MCF 10A (cell line): ENCODE results near the gene LRRC7. TPM values are rescaled to one million over a fixed set of nuclear protein-coding genes. Genes with fewer than 3 reads are reported as not detected.
"Not testable (repeated sequence)": the region's sequence is repeated elsewhere in the genome, so short reads cannot be mapped to it uniquely, and the experiment has no call there.

ENCODE experiments used
- BruUV-seq: library from RNA; stranded (reverse); fragments of 400-500 nt; replicated peaks from 2 replicates; lab custom pipeline; 2021; lab: Mats Ljungman, UMichigan
- CTCF ChIA-PET: fragments of 300-600 bp; sonication (Branson Sonifier 250); formaldehyde crosslinking; extraction: SDS; loops from one replicate; lab custom pipeline; 2021; ENCODE audit warnings: antibody characterized with exemption, inconsistent platforms; lab: Yijun Ruan, JAX
- POLR2A ChIA-PET: fragments of 300-600, 350-650 bp; sonication (Branson Sonifier 250); formaldehyde crosslinking; extraction: SDS; loops from one replicate; lab custom pipeline; 2020; ENCODE audit warnings: antibody characterized with exemption, inconsistent platforms; lab: Yijun Ruan, JAX
- DNase-seq: peaks from one replicate; pipeline ENCODE4 v3.0.0-alpha.2; 2018; ENCODE audit not compliant: unreplicated experiment
- H3K27ac Mint-ChIP-seq: one replicate; pipeline ENCODE4 v1.8.0; 2022; ENCODE audit warnings: mild to moderate bottlenecking, low read depth, mixed read lengths; ENCODE audit not compliant: unreplicated experiment
- H3K27me3 Mint-ChIP-seq: one replicate; pipeline ENCODE4 v1.8.0; 2022; ENCODE audit warnings: mixed read lengths; ENCODE audit not compliant: insufficient read depth, unreplicated experiment
- H3K36me3 Mint-ChIP-seq: one replicate; pipeline ENCODE4 v1.8.0; 2022; ENCODE audit warnings: mild to moderate bottlenecking, moderate library complexity, mixed read lengths; ENCODE audit not compliant: insufficient read depth, unreplicated experiment
- H3K4me1 Mint-ChIP-seq: one replicate; pipeline ENCODE4 v1.8.0; 2022; ENCODE audit warnings: mixed read lengths; ENCODE audit not compliant: insufficient read depth, unreplicated experiment
- H3K4me3 Mint-ChIP-seq: one replicate; pipeline ENCODE4 v1.8.0; 2022; ENCODE audit warnings: mild to moderate bottlenecking, moderate library complexity, mixed read lengths; ENCODE audit not compliant: unreplicated experiment
- H3K9me3 Mint-ChIP-seq: one replicate; pipeline ENCODE4 v1.8.0; 2022; ENCODE audit warnings: mixed read lengths; ENCODE audit not compliant: unreplicated experiment
- intact Hi-C: fragments of 100-400 bp; cut with micrococcal nuclease; formaldehyde crosslinking; loops from 2 replicates; pipeline ENCODE4 v1.14.1; 2022
- total RNA-seq: library from RNA; stranded (reverse); gene quantifications from 2 replicates; pipeline ENCODE4 v1.2.3, GENCODE V29; 2022
- TF ChIP-seq, protein P1 (sequence below): fragments of 200-600 bp; IDR thresholded peaks from one replicate; pipeline ENCODE4 v1.8.0; 2022; ENCODE audit warnings: antibody characterized with exemption, mild to moderate bottlenecking; ENCODE audit not compliant: unreplicated experiment

LRRC7 gene
- total RNA-seq, 1 experiment from 2014 or later, result not detected

DNA sequence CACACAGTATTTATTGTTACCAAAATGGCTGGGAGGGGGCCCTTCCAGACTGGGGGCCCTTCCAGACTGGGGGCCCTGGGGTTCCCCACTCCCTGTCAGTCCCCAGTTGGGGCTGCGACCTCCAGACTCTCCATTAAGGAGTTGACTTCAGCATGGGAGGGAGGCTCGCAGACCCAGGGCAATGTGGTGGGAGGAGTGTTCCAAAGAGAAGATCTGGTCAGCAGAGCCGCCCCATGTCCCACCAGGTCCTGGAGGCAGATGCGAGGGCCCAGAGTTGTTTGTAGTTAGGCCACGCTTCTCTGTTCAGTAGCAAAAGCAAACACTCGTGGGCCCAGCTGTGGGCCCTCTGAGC lies 352.2 kb downstream of the LRRC7 start:
- ChIA-PET POLR2A (interaction anchor here (0.6 kb wide), 1 partner anchor 162 kb away, joined by 3 read pairs; no protein-coding TSS in a partner anchor), CTCF (interaction anchor here (0.9 kb wide), 1 partner anchor 26 kb away, joined by 3 read pairs; no protein-coding TSS in a partner anchor)
- Mint-ChIP-seq H3K36me3 (no peaks in the 10 kb centered on the region), H3K4me3 (no peak overlapping the region), H3K27ac (no peak overlapping the region), H3K4me1 (no peaks in the 10 kb centered on the region), H3K27me3 (no peaks in the 10 kb centered on the region), H3K9me3 (peaks cover 7% of the 10 kb centered on the region)
- intact Hi-C loops, result no loop called here
- TF ChIP-seq, protein P1, sequence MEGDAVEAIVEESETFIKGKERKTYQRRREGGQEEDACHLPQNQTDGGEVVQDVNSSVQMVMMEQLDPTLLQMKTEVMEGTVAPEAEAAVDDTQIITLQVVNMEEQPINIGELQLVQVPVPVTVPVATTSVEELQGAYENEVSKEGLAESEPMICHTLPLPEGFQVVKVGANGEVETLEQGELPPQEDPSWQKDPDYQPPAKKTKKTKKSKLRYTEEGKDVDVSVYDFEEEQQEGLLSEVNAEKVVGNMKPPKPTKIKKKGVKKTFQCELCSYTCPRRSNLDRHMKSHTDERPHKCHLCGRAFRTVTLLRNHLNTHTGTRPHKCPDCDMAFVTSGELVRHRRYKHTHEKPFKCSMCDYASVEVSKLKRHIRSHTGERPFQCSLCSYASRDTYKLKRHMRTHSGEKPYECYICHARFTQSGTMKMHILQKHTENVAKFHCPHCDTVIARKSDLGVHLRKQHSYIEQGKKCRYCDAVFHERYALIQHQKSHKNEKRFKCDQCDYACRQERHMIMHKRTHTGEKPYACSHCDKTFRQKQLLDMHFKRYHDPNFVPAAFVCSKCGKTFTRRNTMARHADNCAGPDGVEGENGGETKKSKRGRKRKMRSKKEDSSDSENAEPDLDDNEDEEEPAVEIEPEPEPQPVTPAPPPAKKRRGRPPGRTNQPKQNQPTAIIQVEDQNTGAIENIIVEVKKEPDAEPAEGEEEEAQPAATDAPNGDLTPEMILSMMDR, result no peak
- no peak for DNase-seq
- BruUV-seq, result no TSS peak

DNA sequence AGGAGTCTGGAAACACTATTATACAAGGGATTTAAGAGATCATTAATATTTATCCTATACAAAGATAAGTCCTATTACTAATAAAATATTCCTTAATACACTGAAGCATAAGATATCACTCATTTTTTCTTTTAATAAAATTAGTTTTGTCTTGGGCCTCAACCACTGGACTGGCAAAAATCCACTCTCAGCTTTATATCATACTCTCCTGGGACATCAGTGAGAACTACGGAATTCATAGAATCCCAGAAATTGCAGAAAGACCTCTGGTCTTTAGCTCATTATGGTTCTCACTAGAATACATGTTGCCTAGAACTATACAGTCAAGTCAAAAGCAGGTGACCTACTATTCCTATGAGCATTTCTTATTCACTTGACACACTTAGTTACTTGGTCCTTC lies 352.7 kb downstream of the LRRC7 start:
- POLR2A ChIA-PET, result interaction anchor here (0.6 kb wide), 1 partner anchor 162 kb away, joined by 3 read pairs; no protein-coding TSS in a partner anchor
- intact Hi-C loops, result no loop called here
- CTCF ChIA-PET, result interaction anchor here (0.9 kb wide), 1 partner anchor 27 kb away, joined by 3 read pairs; no protein-coding TSS in a partner anchor

DNA sequence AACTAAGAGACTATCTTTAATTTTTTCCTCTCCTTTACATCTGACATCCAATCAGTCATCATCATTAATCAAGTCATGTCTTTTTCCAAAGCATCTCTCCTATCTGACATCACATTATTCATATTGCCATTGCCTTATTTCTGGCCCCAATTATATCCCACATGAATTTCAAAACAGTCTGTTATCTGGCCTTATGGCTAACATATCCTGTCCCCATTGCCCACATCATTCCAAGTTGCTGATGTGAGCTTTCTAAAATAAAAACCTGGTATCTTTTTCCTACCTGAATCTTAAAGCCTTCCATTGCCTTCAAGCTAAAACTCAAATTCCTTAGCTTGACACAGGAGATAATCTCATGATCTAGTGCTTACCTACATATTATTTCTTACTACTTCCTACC lies 353.8 kb downstream of the LRRC7 start:
- no peaks in the 10 kb centered on the region for H3K4me1 Mint-ChIP-seq
- DNase-seq, result no peak
- TF ChIP-seq, protein P1, result no peak
- intact Hi-C loops, result no loop called here
- H3K36me3 Mint-ChIP-seq, result no peaks in the 10 kb centered on the region
- BruUV-seq, result no TSS peak
- H3K9me3 Mint-ChIP-seq, result peaks cover 7% of the 10 kb centered on the region
- H3K27ac Mint-ChIP-seq, result no peak overlapping the region
- no peak overlapping the region for H3K4me3 Mint-ChIP-seq
- ChIA-PET CTCF (no interaction called here), POLR2A (interaction anchor here (0.7 kb wide), 1 partner anchor 28 kb away, joined by 6 read pairs; no protein-coding TSS in a partner anchor)
- H3K27me3 Mint-ChIP-seq, result no peaks in the 10 kb centered on the region

More for the DNA sequence above, 352.7 kb downstream of the LRRC7 start:
- no peak for DNase-seq
- H3K9me3 Mint-ChIP-seq, result peaks cover 7% of the 10 kb centered on the region
- H3K27me3 Mint-ChIP-seq, result no peaks in the 10 kb centered on the region
- H3K27ac Mint-ChIP-seq, result no peak overlapping the region
- H3K36me3 Mint-ChIP-seq, result no peaks in the 10 kb centered on the region
- H3K4me3 Mint-ChIP-seq, result no peak overlapping the region
- H3K4me1 Mint-ChIP-seq, result no peaks in the 10 kb centered on the region
- TF ChIP-seq, protein P1, result no peak
- no TSS peak for BruUV-seq

DNA sequence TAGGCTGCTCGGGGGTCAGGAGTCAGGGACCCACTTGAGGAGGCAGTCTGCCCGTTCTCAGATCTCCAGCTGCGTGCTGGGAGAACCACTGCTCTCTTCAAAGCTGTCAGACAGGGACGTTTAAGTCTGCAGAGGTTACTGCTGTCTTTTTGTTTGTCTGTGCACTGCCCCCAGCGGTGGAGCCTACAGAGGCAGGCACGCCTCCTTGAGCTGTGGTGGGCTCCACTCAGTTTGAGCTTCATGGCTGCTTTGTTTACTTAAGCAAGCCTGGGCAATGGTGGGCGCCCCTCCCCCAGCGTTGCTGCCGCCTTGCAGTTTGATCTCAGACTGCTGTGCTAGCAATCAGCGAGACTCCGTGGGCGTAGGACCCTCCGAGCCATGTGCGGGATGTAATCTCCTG lies 360.5 kb downstream of the LRRC7 start:
- H3K4me1 Mint-ChIP-seq, DNase-seq, CTCF ChIA-PET, H3K36me3 Mint-ChIP-seq, H3K9me3 Mint-ChIP-seq, intact Hi-C loops, BruUV-seq, H3K27ac Mint-ChIP-seq, H3K27me3 Mint-ChIP-seq, POLR2A ChIA-PET, H3K4me3 Mint-ChIP-seq: not testable (repeated sequence)
